H1 (cell line): ENCODE results near the gene TFF2. TPM values are rescaled to one million over a fixed set of nuclear protein-coding genes. Genes with fewer than 3 reads are reported as not detected.

Source experiments
- CTCF ChIA-PET: fragments of 300-600 bp; sonication (Branson Sonifier 250); formaldehyde crosslinking; loops from one replicate; lab custom pipeline; 2021; ENCODE audit not compliant: partially characterized antibody; lab: Charles Lee
- POLR2A ChIA-PET: fragments of 300-600 bp; sonication (Branson Sonifier 250); formaldehyde crosslinking; loops from one replicate; lab custom pipeline; 2021; ENCODE audit warnings: inconsistent platforms; ENCODE audit not compliant: partially characterized antibody; lab: Charles Lee
- DNase-seq, 2 experiments: peaks; one replicate each; pipeline versions ENCODE4 v3.0.0 to v3.0.0-alpha.2; 2010 to 2022; ENCODE audit warnings: low spot score in 2 of 2, low read depth in 1 of 2, mixed read lengths in 1 of 2
- FAIRE-seq: peaks from 2 replicates; lab custom pipeline; 2011; peaks lifted over from hg19 to GRCh38; lab: Jason Lieb, UNC
- H2AFZ ChIP-seq: 2 replicates; pipeline ENCODE4 v1.8.1; 2012; ENCODE audit warnings: low read length, inconsistent platforms
- H2AK5ac ChIP-seq: 2 replicates; pipeline ENCODE4 v1.6.1; 2013; ENCODE audit warnings: low read depth, low read length
- H2BK120ac ChIP-seq: replicated peaks from 2 replicates; pipeline ENCODE3; 2013; ENCODE audit warnings: low read depth, low read length, inconsistent platforms
- H2BK12ac ChIP-seq: 2 replicates; pipeline ENCODE4 v1.6.1; 2013; ENCODE audit warnings: low read depth, low read length
- H2BK15ac ChIP-seq: 2 replicates; pipeline ENCODE4 v1.6.1; 2013; ENCODE audit warnings: low read length
- H2BK20ac ChIP-seq: 2 replicates; pipeline ENCODE4 v1.6.1; 2013; ENCODE audit warnings: low read length
- H2BK5ac ChIP-seq: 2 replicates; pipeline ENCODE4 v1.6.1; 2013; ENCODE audit warnings: low read depth, low read length
- H3K14ac ChIP-seq: 2 replicates; pipeline ENCODE4 v1.6.1; 2013; ENCODE audit warnings: inconsistent platforms; ENCODE audit not compliant: insufficient read length
- H3K18ac ChIP-seq: 2 replicates; pipeline ENCODE4 v1.6.1; 2013; ENCODE audit warnings: low read length; ENCODE audit errors: extremely low read depth
- H3K23ac ChIP-seq: 2 replicates; pipeline ENCODE4 v1.6.1; 2013; ENCODE audit warnings: inconsistent platforms; ENCODE audit not compliant: insufficient read length
- H3K23me2 ChIP-seq: 2 replicates; pipeline ENCODE4 v1.6.1; 2013; ENCODE audit warnings: low read depth, low read length
- H3K27ac ChIP-seq: 2 replicates; pipeline ENCODE4 v1.6.1; 2011; ENCODE audit warnings: low read depth, low read length, inconsistent platforms
- H3K27me3 ChIP-seq, 4 experiments: replicated peaks in 1 of 4; 1 replicate in 1 of 4; 2 replicates in 3 of 4; pipeline versions ENCODE4 v1.6.1 to v1.8.1; 2011 to 2013; ENCODE audit warnings: low read length in 3 of 4, mild to moderate bottlenecking in 3 of 4, inconsistent platforms in 2 of 4, mixed read lengths in 2 of 4, moderate library complexity in 1 of 4; ENCODE audit not compliant: control insufficient read depth in 3 of 4, insufficient read depth in 3 of 4; ENCODE audit errors: extremely low read depth in 1 of 4
- H3K36me3 ChIP-seq, 4 experiments: 2 replicates each; pipeline versions ENCODE4 v1.6.1 to v1.8.1; 2011 to 2013; ENCODE audit warnings: mild to moderate bottlenecking in 4 of 4, low read length in 3 of 4, moderate library complexity in 2 of 4, control low read depth in 1 of 4, inconsistent platforms in 1 of 4; ENCODE audit not compliant: insufficient read depth in 4 of 4, control insufficient read depth in 2 of 4
- H3K4ac ChIP-seq: replicated peaks from 2 replicates; pipeline ENCODE3; 2013; ENCODE audit warnings: low read length, low read depth, mixed read lengths, inconsistent platforms; ENCODE audit not compliant: insufficient read length
- H3K4me1 ChIP-seq, 4 experiments: replicated peaks in 1 of 4; 1 replicate in 1 of 4; 2 replicates in 3 of 4; pipeline versions ENCODE4 v1.6.1 to v1.8.1; 2011 to 2013; ENCODE audit warnings: low read length in 3 of 4, inconsistent platforms in 2 of 4, mixed read lengths in 1 of 4; ENCODE audit not compliant: insufficient read depth in 4 of 4, control insufficient read depth in 3 of 4
- H3K4me2 ChIP-seq, 2 experiments: 2 replicates each; pipeline versions ENCODE4 v1.6.1 to v1.8.1; 2011 to 2013; ENCODE audit warnings: low read depth in 2 of 2, low read length in 2 of 2, control low read depth in 1 of 2, inconsistent platforms in 1 of 2, mild to moderate bottlenecking in 1 of 2; ENCODE audit not compliant: insufficient read depth in 1 of 2
- H3K4me3 ChIP-seq, 4 experiments: fragments of 200-600, 300-600 bp in 1 of 4; sonication (generic), shearing (Covaris generic), sonication (Bioruptor Twin) in 1 of 4; 2 replicates each; pipeline versions ENCODE4 v1.5.1 to v1.8.1; 2011 to 2016; ENCODE audit warnings: low read length in 4 of 4, low read depth in 3 of 4, control low read depth in 2 of 4, inconsistent platforms in 2 of 4, mild to moderate bottlenecking in 2 of 4, mixed read lengths in 1 of 4, moderate library complexity in 1 of 4; ENCODE audit not compliant: insufficient read depth in 2 of 4; ENCODE audit errors: extremely low read depth in 1 of 4
- H3K56ac ChIP-seq: replicated peaks from 2 replicates; pipeline ENCODE3; 2013; ENCODE audit warnings: low read depth, mild to moderate bottlenecking, mixed read lengths, low read length, inconsistent platforms; ENCODE audit not compliant: insufficient read length
- H3K79me1 ChIP-seq: 2 replicates; pipeline ENCODE4 v1.6.1; 2013; ENCODE audit warnings: low read depth, low read length, control low read depth
- H3K79me2 ChIP-seq, 2 experiments: 2 replicates each; pipeline versions ENCODE4 v1.6.1 to v1.8.1; 2012 to 2013; ENCODE audit warnings: low read length in 2 of 2, mild to moderate bottlenecking in 2 of 2, inconsistent platforms in 1 of 2; ENCODE audit not compliant: insufficient read depth in 2 of 2, control insufficient read depth in 1 of 2
- H3K9ac ChIP-seq, 4 experiments: replicated peaks in 1 of 4; 1 replicate in 1 of 4; 2 replicates in 3 of 4; pipeline versions ENCODE4 v1.6.1 to v1.8.1; 2011 to 2013; ENCODE audit warnings: low read depth in 3 of 4, low read length in 3 of 4, control low read depth in 2 of 4, mild to moderate bottlenecking in 2 of 4, moderate library complexity in 2 of 4, inconsistent platforms in 1 of 4; ENCODE audit errors: extremely low read depth in 1 of 4
- H3K9me3 ChIP-seq, 2 experiments: 2 replicates each; pipeline versions ENCODE4 v1.6.1 to v1.8.1; 2012 to 2013; ENCODE audit warnings: mild to moderate bottlenecking in 2 of 2, moderate library complexity in 2 of 2, control low read depth in 1 of 2, inconsistent platforms in 1 of 2, low read depth in 1 of 2, low read length in 1 of 2, mixed read lengths in 1 of 2; ENCODE audit not compliant: insufficient read depth in 2 of 2
- H4K20me1 ChIP-seq, 2 experiments: replicated peaks in 1 of 2; 2 replicates each; pipeline versions ENCODE3 to v1.8.1; 2011 to 2013; ENCODE audit warnings: inconsistent platforms in 2 of 2, low read length in 2 of 2, mild to moderate bottlenecking in 1 of 2; ENCODE audit not compliant: insufficient read depth in 2 of 2, control insufficient read depth in 1 of 2
- H4K5ac ChIP-seq: 2 replicates; pipeline ENCODE4 v1.6.1; 2013; ENCODE audit warnings: low read length, low read depth, mixed read lengths, inconsistent platforms; ENCODE audit not compliant: insufficient read length
- H4K8ac ChIP-seq: 2 replicates; pipeline ENCODE4 v1.8.0; 2013; ENCODE audit warnings: mild to moderate bottlenecking, moderate library complexity, low read length, inconsistent platforms; ENCODE audit not compliant: insufficient read depth; ENCODE audit errors: extremely low read depth
- H4K91ac ChIP-seq: replicated peaks from 2 replicates; pipeline ENCODE3; 2013; ENCODE audit warnings: low read length, mixed read lengths, inconsistent platforms; ENCODE audit not compliant: insufficient read length
- GTF2F1 ChIP-seq: IDR thresholded peaks from 2 replicates; pipeline ENCODE4 v1.6.1; 2012; ENCODE audit warnings: low read depth, low read length, improper control_type of control experiment, borderline replicate concordance
- RBBP5 ChIP-seq: IDR thresholded peaks from 2 replicates; pipeline ENCODE4 v1.7.1; 2012; ENCODE audit warnings: low read depth, mild to moderate bottlenecking, inconsistent platforms, low read length, moderate library complexity, borderline replicate concordance
- SIN3A ChIP-seq, 2 experiments: IDR thresholded peaks in 1 of 2; conservative IDR thresholded peaks in 1 of 2; 2 replicates each; pipeline ENCODE4 v1.6.1; 2011 to 2012; ENCODE audit warnings: low read length in 2 of 2, improper control_type of control experiment in 1 of 2, low read depth in 1 of 2, mild to moderate bottlenecking in 1 of 2
- WGBS, 2 experiments: shearing (Covaris generic) in 1 of 2; methylation state at CpG; one replicate each; pipeline versions ENCODE4 v1.1.6 to v1.1.7; 2013 to 2015; ENCODE audit warnings: low lambda C conversion rate in 2 of 2, mixed read lengths in 2 of 2, inconsistent platforms in 1 of 2, low coverage in 1 of 2, missing lambda C conversion rate in 1 of 2; ENCODE audit not compliant: insufficient replicate concordance in 2 of 2, insufficient coverage in 1 of 2, insufficient read length in 1 of 2; ENCODE audit errors: extremely low coverage in 1 of 2, missing lambda C conversion rate in 1 of 2; 5-methylcytosine and 5-hydroxymethylcytosine counted together
- polyA plus RNA-seq, 7 experiments: library from polyadenylated mRNA; depleted of rRNA in 3 of 7; stranded (reverse) in 5 of 7; unstranded in 2 of 7; fragments of >200 nt in 5 of 7; fragments of 200-250 nt in 2 of 7; gene quantifications; 1 replicate in 5 of 7; 2 replicates in 1 of 7; 4 replicates in 1 of 7; pipeline versions ENCODE4 v1.2.1 to v1.2.3, GENCODE V29; 2011 to 2013; ENCODE audit warnings: missing spikeins in 2 of 7, mixed read lengths in 2 of 7
- total RNA-seq: library from RNA; stranded (reverse); fragmentation: NEBNext Ultra II Directional; extraction: Animal tissue kit (Norgen Biotek cat#: 25700); gene quantifications from 2 replicates; pipeline ENCODE4 v1.2.1, GENCODE V29; 2021
- TF ChIP-seq, protein P1 (sequence below): IDR thresholded peaks from 2 replicates; pipeline ENCODE4 v1.6.1; 2012; ENCODE audit warnings: inconsistent platforms

TFF2 gene
- total and polyA plus RNA-seq, 2 of the 8 experiments (the other 6 are each of a cell fraction or from before 2014, with no cell fraction given), result not detected

DNA sequence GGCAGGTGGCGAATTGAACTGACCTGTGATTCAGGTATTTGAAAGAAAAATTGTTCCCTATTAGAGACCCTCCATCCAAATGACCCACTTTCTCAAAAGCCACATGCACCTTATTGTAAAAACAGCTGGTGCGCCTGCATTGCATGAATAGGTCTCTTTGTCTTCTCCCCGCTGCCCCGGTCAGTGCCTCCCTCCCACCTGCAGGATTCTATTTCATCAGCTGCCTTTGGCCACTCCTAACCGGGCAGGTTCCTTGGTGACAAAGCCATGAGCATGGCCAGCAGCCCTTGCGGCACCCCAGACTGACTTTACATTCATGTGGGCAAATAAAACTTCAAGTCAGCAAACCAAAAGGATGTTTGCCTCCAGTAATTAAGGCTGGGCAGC, 38.6 kb upstream of the TFF2 start:
- TF ChIP-seq RBBP5 (no peak), GTF2F1 (no peak), SIN3A (conservative IDR thresholded peaks at IDR 0.05 in 1 of 2, IDR thresholded peaks at IDR 0.05 in 1 of 2; ENCODE audit: low read depth in 1 of 2, low read length in 2 of 2) (0 out of 4 replicates have a peak, but pooled peaks of 1 of the 2 experiments have one; percentile 10)
- TF ChIP-seq, protein P1, sequence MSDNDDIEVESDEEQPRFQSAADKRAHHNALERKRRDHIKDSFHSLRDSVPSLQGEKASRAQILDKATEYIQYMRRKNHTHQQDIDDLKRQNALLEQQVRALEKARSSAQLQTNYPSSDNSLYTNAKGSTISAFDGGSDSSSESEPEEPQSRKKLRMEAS, result peak; percentile 24; the same call in 1 of the 2 replicates
- TF ChIP-seq, all 59 proteins: peak for 2
- Histone ChIP-seq H2BK120ac (no peak overlapping the region), H3K4ac (no peak overlapping the region), H2BK20ac (no peak overlapping the region), H4K8ac (no peak overlapping the region), H3K18ac (no peak overlapping the region; the same call in 1 of the 2 replicates), H4K91ac (no peak overlapping the region), H2BK12ac (peak overlapping the region; percentile 82; the same call in 1 of the 2 replicates), H3K56ac (no peak overlapping the region), H2AK5ac (no peak overlapping the region), H2BK5ac (no peak overlapping the region), H3K79me1 (no peaks in the 10 kb centered on the region), H4K20me1 (no peaks in the 10 kb centered on the region), H3K79me2 (no peaks in the 10 kb centered on the region), H3K27me3 (0 out of 7 replicates have a peak, but pooled peaks cover 0 to 2% (median 0%) of the 10 kb centered on the region in 4 experiments), H3K23ac (no peak overlapping the region), H3K9ac (no peak overlapping the region), H2AFZ (no peak overlapping the region), H3K23me2 (no peaks in the 10 kb centered on the region), H3K27ac (0 out of 2 replicates have a peak overlapping the region, but pooled peaks have one; percentile 15), H3K36me3 (no peaks in the 10 kb centered on the region), H3K4me2 (peak overlapping the region; percentile 26 to 39; a peak in 3 of 4 replicates), H3K4me3 (peak overlapping the region in 1 of 4 experiments; percentile 3; a peak in 1 of 8 replicates), H3K14ac (no peak overlapping the region), H3K4me1 (peaks cover 0 to 12% (median 9%) of the 10 kb centered on the region in 4 experiments; a peak in 3 of 7 replicates), H4K5ac (no peak overlapping the region), H3K9me3 (peaks cover 0 to 4% of the 10 kb centered on the region in 2 experiments; a peak in 1 of 4 replicates), H2BK15ac (no peak overlapping the region)
- WGBS, 2 experiments, result 55% methylated on average over 6 of the region's 6 CpGs; no CpG with 5 or more reads in 1 of the 2 experiments
- FAIRE-seq (no peak), DNase-seq (no peak)
- ChIA-PET CTCF (interaction anchor here (1.0 to 2.2 kb wide), 4 partner anchors 9 to 75 kb away, joined by 3 to 6 read pairs (median 4); no protein-coding TSS in a partner anchor), POLR2A (interaction anchor here (0.9 to 1.6 kb wide), 3 partner anchors 11 to 16 kb away, joined by 3 to 5 read pairs (median 3); no protein-coding TSS in a partner anchor)
